ENCODE results near the gene NHP2. TPM values are rescaled to one million over a fixed set of nuclear protein-coding genes. Genes with fewer than 3 reads are reported as not detected.

Gene NHP2
- total RNA-seq, 1 experiment from 2014 or later, result 322 TPM

- no peak for TF ChIP-seq CTCF (IDR thresholded peaks at IDR 0.05; ENCODE audit: unreplicated experiment)
- CTCF ChIA-PET, result interaction anchor here (0.6 kb wide), 2 partner anchors 39 to 860 kb away, joined by 3 to 4 read pairs; no protein-coding TSS in a partner anchor
- POLR2A ChIA-PET, result interaction anchor here (0.6 to 4.4 kb wide), 6 partner anchors 7 to 109 kb away, joined by 3 to 44 read pairs (median 5); partner anchors contain the start of gene HNRNPAB
- H3K4me1 Mint-ChIP-seq (ENCODE audit: insufficient read depth, unreplicated experiment), result peaks cover 12% of the 10 kb centered on the region
- H3K27me3 Mint-ChIP-seq (ENCODE audit: insufficient read depth, unreplicated experiment), result peaks cover 23% of the 10 kb centered on the region
- DNase-seq (ENCODE audit: unreplicated experiment), result no peak
- no peak overlapping the region for H3K4me3 Mint-ChIP-seq (ENCODE audit: unreplicated experiment)
- intact Hi-C loops (cut with micrococcal nuclease), result no loop called here
- H3K9me3 Mint-ChIP-seq (ENCODE audit: unreplicated experiment), result no peaks in the 10 kb centered on the region
- no TSS peak for BruUV-seq (replicated peaks)
- H3K36me3 Mint-ChIP-seq (ENCODE audit: insufficient read depth, unreplicated experiment), result no peaks in the 10 kb centered on the region
- H3K27ac Mint-ChIP-seq (ENCODE audit: low read depth, unreplicated experiment), result no peak overlapping the region
Measured at GRCh38 chr5:178193251-178193809, 39.6 kb upstream of the NHP2 start.

- Mint-ChIP-seq H3K27ac (ENCODE audit: low read depth, unreplicated experiment) (no peak overlapping the region), H3K4me1 (ENCODE audit: insufficient read depth, unreplicated experiment) (peaks cover 12% of the 10 kb centered on the region), H3K36me3 (ENCODE audit: insufficient read depth, unreplicated experiment) (no peaks in the 10 kb centered on the region), H3K9me3 (ENCODE audit: unreplicated experiment) (no peaks in the 10 kb centered on the region), H3K4me3 (ENCODE audit: unreplicated experiment) (no peak overlapping the region), H3K27me3 (ENCODE audit: insufficient read depth, unreplicated experiment) (peaks cover 23% of the 10 kb centered on the region)
- no peak for TF ChIP-seq CTCF (IDR thresholded peaks at IDR 0.05; ENCODE audit: unreplicated experiment)
- intact Hi-C loops (cut with micrococcal nuclease), result no loop called here
- DNase-seq (ENCODE audit: unreplicated experiment), result no peak
- ChIA-PET CTCF (interaction anchor here (0.6 to 0.7 kb wide), 2 partner anchors 9 to 38 kb away, joined by 4 to 5 read pairs; no protein-coding TSS in a partner anchor), POLR2A (interaction anchor here (0.6 to 4.4 kb wide), 7 partner anchors 8 to 108 kb away, joined by 3 to 44 read pairs (median 6); partner anchors contain the start of gene HNRNPAB)
- BruUV-seq (replicated peaks), result no TSS peak
Measured at GRCh38 chr5:178192787-178193186, 39.1 kb upstream of the NHP2 start.

GRCh38 chr5:178192244-178192643 is 38.6 kb upstream of the NHP2 start:
- CTCF ChIA-PET, result interaction anchor here (0.7 to 0.8 kb wide), 2 partner anchors 10 to 42 kb away, joined by 4 to 5 read pairs; no protein-coding TSS in a partner anchor
- no peak overlapping the region for H3K4me3 Mint-ChIP-seq (ENCODE audit: unreplicated experiment)
- no peaks in the 10 kb centered on the region for H3K36me3 Mint-ChIP-seq (ENCODE audit: insufficient read depth, unreplicated experiment)
- POLR2A ChIA-PET, result interaction anchor here (0.6 to 4.4 kb wide), 11 partner anchors 8 to 535 kb away, joined by 3 to 44 read pairs (median 3); partner anchors contain the start of gene HNRNPAB
- H3K27ac Mint-ChIP-seq (ENCODE audit: low read depth, unreplicated experiment), result no peak overlapping the region
- intact Hi-C loops (cut with micrococcal nuclease), result no loop called here
- no TSS peak for BruUV-seq (replicated peaks)
- peaks cover 12% of the 10 kb centered on the region for H3K4me1 Mint-ChIP-seq (ENCODE audit: insufficient read depth, unreplicated experiment)
- DNase-seq (ENCODE audit: unreplicated experiment), result peak; percentile 98
- TF ChIP-seq CTCF (IDR thresholded peaks at IDR 0.05; ENCODE audit: unreplicated experiment), result no peak
- H3K27me3 Mint-ChIP-seq (ENCODE audit: insufficient read depth, unreplicated experiment), result peaks cover 23% of the 10 kb centered on the region
- H3K9me3 Mint-ChIP-seq (ENCODE audit: unreplicated experiment), result no peaks in the 10 kb centered on the region

- intact Hi-C loops (cut with micrococcal nuclease), result no loop called here
- Mint-ChIP-seq H3K27ac (ENCODE audit: low read depth, unreplicated experiment) (no peak overlapping the region), H3K9me3 (ENCODE audit: unreplicated experiment) (no peaks in the 10 kb centered on the region), H3K4me3 (ENCODE audit: unreplicated experiment) (no peak overlapping the region), H3K36me3 (ENCODE audit: insufficient read depth, unreplicated experiment) (no peaks in the 10 kb centered on the region), H3K27me3 (ENCODE audit: insufficient read depth, unreplicated experiment) (peaks cover 23% of the 10 kb centered on the region), H3K4me1 (ENCODE audit: insufficient read depth, unreplicated experiment) (peaks cover 12% of the 10 kb centered on the region)
- ChIA-PET CTCF (interaction anchor here (0.8 to 1.4 kb wide), 2 partner anchors 12 to 43 kb away, joined by 3 to 4 read pairs; no protein-coding TSS in a partner anchor), POLR2A (interaction anchor here (0.6 to 4.4 kb wide), 9 partner anchors 9 to 536 kb away, joined by 3 to 44 read pairs (median 3); partner anchors contain the start of gene HNRNPAB)
- BruUV-seq (replicated peaks), result no TSS peak
- DNase-seq (ENCODE audit: unreplicated experiment), result no peak
- TF ChIP-seq CTCF (IDR thresholded peaks at IDR 0.05; ENCODE audit: unreplicated experiment), result no peak
Measured at GRCh38 chr5:178191661-178192060, 38.0 kb upstream of the NHP2 start.
